Suppressor macrophage (primary cell): ENCODE data around the gene PRH2.

Experiments used
- DNase-seq, 4 experiments: peaks; one replicate each; pipeline ENCODE4 v3.0.0-alpha.2; 2020 to 2022

The PRH2 gene

DNA sequence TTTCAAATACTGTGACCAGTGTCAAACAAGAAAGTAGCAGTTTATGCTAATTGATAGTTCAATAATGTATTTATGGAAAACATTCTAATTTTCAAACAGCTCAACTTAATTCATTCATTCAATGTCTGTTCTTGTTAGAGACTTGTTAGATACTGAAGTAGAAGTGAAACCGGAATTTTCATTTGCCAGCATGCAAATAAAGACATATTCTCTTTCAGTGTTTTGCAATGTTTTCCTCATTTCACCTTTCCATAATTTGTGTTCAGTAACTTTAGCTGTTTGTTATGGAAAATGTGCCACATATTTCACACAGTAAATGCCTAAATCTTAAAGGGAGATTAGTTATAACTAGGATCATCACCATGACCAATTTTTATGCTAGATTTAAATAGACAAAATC lies 36.4 kb downstream of the PRH2 start:
- DNase-seq = no peak

DNA sequence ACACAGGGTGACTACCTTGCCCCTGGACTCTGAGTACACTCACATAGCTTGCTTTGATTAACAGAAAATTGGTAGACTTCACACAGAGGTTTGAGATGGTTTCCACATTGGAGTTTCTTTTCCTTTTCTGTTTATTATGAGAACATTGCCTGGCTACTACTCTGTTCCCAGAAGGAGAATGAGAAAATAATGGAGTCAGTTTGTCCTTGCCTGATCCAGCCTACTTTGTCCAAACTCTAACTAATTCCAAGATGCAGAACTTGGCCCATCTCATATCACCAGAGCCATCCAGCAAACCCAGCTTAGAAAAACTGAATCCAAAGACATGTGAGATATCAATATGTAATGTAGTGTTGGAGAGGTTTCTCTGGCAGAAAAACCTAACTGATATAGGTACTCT lies 37.3 kb downstream of the PRH2 start:
- no peak for DNase-seq

GRCh38 chr12:10967409-10967808 lies 38.4 kb downstream of the PRH2 start:
- DNase-seq = no peak

- no peak for DNase-seq
Measured at GRCh38 chr12:10968765-10969456, 39.9 kb downstream of the PRH2 start.

- DNase-seq = no peak
Measured at GRCh38 chr12:10974965-10975364, 45.9 kb downstream of the PRH2 start.

- no peak for DNase-seq
Measured at GRCh38 chr12:10982244-10982643, 53.2 kb downstream of the PRH2 start.
